Mucosa of rectum (tissue), 2 donors: ENCODE measurements around the gene VGLL4.

Source experiments
- H3K27ac ChIP-seq, 2 donors: one replicate each; pipeline ENCODE4 v1.7.0; 2013; ENCODE audit warnings: inconsistent platforms in 2 of 2, low read depth in 2 of 2, low read length in 2 of 2
- H3K27me3 ChIP-seq, 2 donors: one replicate each; pipeline ENCODE4 v1.7.0; 2013; ENCODE audit warnings: low read length in 2 of 2; ENCODE audit not compliant: control insufficient read depth in 2 of 2, insufficient read depth in 2 of 2
- H3K36me3 ChIP-seq, 2 donors: one replicate each; pipeline ENCODE4 v1.7.0; 2013; ENCODE audit warnings: low read length in 2 of 2; ENCODE audit not compliant: control insufficient read depth in 2 of 2, insufficient read depth in 2 of 2
- H3K4me1 ChIP-seq, 2 donors: one replicate each; pipeline ENCODE4 v1.7.0; 2013; ENCODE audit warnings: low read length in 2 of 2, mild to moderate bottlenecking in 1 of 2; ENCODE audit not compliant: control insufficient read depth in 2 of 2, insufficient read depth in 2 of 2
- H3K4me3 ChIP-seq, 2 donors: one replicate each; pipeline ENCODE4 v1.7.0; 2013; ENCODE audit warnings: low read length in 2 of 2
- H3K9ac ChIP-seq, 2 donors: one replicate each; pipeline ENCODE4 v1.7.0; 2013; ENCODE audit warnings: low read length in 2 of 2, low read depth in 1 of 2, mild to moderate bottlenecking in 1 of 2
- H3K9me3 ChIP-seq, 2 donors: one replicate each; pipeline ENCODE4 v1.7.0; 2013; ENCODE audit warnings: low read length in 2 of 2; ENCODE audit not compliant: control insufficient read depth in 2 of 2
- donor health status: healthy.
- donor health status: Normal muscosa, but diverticular disease.

The VGLL4 gene

DNA sequence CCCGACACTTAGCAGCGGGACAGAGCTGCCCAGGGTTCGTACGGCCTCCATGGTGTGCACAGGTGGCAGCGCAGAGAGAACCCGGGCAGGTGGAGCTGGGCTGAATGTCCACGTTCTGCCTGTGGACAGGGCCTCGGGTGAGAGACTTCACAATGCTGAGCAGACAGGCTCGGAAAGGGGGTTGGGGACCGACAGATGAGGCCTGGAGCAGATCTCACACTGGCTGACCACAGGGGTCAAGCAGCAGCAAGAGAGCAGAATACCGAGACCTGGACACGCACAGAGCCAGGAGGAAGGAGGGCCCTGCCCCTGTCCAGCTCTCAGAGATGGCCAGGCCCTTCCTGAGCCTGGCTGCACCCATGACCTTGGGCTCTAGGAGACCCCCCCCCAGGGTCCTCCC, 83.0 kb downstream of the VGLL4 start:
- Histone ChIP-seq H3K4me1 (peaks cover 9 to 10% of the 10 kb centered on the region in 2 donors), H3K4me3 (no peak overlapping the region), H3K27ac (no peak overlapping the region), H3K27me3 (no peaks in the 10 kb centered on the region), H3K36me3 (peaks cover 43 to 44% of the 10 kb centered on the region in 2 donors), H3K9ac (no peak overlapping the region), H3K9me3 (no peaks in the 10 kb centered on the region)

DNA sequence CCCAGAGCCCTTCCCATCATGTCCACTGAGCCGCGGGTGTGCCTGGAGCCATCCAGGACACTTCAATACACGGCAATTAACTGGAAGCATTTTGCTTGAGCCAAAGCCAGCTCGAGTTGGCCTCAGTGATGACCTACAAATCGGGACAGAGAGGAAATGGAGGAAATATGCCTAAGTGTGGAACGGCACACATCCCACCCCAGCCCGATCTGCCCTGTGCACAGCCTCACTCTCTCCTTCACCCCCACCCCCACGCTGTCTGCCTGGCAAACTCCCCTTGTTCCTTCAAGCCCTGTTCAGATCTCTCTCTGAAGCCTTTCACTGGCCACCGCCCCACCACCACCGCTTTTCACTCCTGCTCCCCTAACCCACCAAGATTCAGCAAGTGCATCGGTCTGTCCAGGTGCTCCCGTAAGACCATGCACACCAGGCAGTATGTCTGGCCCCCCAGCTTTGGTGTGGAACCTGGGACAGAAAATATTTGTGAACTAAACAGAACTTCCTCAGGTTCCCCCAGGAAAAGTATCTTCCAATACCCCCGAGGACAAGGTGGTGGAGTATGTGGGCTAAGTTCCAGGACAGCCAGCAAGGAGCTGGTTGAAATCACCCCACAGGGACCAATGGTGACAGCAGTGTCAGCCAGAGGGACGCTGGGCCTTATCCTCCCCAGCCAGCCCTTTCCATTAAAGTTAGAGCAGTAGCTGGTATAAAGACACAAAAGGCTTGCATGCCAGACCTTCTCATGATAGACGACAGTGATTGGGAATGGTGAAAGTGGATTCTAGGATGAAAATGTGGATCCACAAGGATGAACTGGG, 83.7 kb downstream of the VGLL4 start:
- Histone ChIP-seq H3K4me1 (peaks cover 9 to 10% of the 10 kb centered on the region in 2 donors), H3K9ac (no peak overlapping the region), H3K27me3 (no peaks in the 10 kb centered on the region), H3K4me3 (no peak overlapping the region), H3K27ac (no peak overlapping the region), H3K9me3 (no peaks in the 10 kb centered on the region), H3K36me3 (peaks cover 43 to 44% of the 10 kb centered on the region in 2 donors)

DNA sequence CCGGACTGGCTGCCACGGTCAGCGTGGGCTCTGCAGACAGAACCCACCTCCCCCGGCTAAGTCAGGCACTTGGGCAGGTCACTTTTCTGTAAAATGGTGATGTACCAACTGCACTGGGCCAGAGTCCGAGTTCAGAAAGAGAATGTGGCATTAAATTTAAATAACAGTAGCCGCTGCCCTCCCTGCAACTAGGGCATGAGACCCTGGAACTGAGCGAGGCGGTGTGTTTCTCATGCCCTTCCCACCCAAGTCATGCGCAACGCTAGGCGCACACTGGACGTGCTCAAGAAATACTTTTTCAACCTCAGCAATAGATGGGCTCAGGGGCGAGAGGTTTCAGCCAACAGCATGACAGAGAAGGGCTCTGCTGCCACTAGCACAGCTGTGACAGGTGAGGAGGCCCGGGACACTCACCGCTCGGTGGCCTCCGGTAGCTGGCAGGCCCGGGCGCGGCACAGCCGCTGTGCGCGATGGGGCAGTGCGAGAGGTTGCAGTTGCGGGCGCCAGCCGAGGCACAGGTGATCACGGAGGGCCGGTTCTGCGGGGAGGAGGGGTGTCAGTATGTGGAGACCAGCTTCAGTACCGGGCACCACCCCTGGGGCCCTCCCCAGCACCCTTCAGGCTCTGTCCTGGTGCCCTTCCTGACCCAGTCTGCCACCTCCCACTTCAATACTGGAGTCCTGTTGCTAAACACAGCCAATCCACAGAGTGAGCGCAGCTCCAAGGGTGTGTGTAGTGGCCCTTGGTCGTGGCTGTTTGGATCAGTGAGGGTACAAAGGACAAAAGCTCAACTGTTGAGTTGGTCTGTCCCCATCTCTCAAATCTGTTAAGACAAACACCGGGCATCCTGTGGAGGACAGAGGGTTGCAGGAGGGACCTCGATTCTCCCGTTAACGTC, 84.5 kb downstream of the VGLL4 start:
- Histone ChIP-seq H3K4me3 (no peak overlapping the region), H3K9me3 (no peaks in the 10 kb centered on the region), H3K9ac (no peak overlapping the region), H3K4me1 (peaks cover 9 to 10% of the 10 kb centered on the region in 2 donors), H3K27me3 (no peaks in the 10 kb centered on the region), H3K36me3 (peaks cover 40 to 45% of the 10 kb centered on the region in 2 donors), H3K27ac (no peak overlapping the region)

DNA sequence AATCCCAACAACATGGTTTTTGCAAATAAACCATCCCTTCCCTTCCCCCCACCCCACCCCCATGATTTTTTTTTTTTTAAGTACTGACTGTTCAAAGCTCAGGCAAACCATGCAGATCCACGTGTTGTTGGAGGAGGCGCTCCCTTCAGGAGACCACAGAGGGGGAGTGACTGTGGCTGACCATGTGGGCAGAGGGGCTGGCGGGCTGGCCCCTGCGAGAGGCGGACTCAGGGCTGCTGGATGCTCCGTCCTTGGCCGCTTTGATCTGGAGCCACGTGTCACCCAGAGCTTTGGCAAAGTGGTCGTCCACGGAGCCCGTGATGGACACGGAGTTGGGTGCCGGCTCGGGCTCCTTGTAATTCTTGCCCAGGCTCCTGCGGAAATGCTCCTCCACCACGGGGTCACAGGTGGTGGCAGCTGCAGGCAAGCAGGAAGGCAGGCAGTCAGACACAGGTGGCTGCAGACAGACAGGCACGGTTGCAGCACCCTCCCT, 85.3 kb downstream of the VGLL4 start:
- H3K4me1 ChIP-seq: peaks cover 9 to 11% of the 10 kb centered on the region in 2 donors
- no peak overlapping the region for H3K9ac ChIP-seq
- H3K4me3 ChIP-seq: no peak overlapping the region
- H3K36me3 ChIP-seq: peaks cover 35 to 40% of the 10 kb centered on the region in 2 donors
- H3K9me3 ChIP-seq: no peaks in the 10 kb centered on the region
- no peaks in the 10 kb centered on the region for H3K27me3 ChIP-seq
- H3K27ac ChIP-seq: no peak overlapping the region

DNA sequence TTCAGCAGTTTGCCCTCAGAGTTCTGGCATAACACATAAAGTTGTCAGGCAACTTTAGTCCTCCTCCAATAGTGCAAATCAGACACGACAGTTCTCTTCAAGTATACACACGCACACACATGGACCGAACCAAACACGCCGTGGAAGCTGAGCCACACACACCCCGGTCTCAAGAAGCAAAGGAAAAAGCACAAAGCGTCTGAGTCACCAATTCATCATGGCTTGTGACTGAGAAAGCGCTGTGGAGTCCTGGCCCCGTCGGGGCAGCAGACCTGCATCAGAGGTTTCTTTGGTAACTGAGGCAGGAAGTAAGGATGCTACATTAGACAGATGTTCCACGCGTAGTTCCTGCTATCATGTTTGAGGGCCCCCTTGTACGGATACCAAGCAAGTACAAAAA, 85.7 kb downstream of the VGLL4 start:
- H3K36me3 ChIP-seq: peaks cover 31 to 36% of the 10 kb centered on the region in 2 donors
- peaks cover 9 to 12% of the 10 kb centered on the region in 2 donors for H3K4me1 ChIP-seq

DNA sequence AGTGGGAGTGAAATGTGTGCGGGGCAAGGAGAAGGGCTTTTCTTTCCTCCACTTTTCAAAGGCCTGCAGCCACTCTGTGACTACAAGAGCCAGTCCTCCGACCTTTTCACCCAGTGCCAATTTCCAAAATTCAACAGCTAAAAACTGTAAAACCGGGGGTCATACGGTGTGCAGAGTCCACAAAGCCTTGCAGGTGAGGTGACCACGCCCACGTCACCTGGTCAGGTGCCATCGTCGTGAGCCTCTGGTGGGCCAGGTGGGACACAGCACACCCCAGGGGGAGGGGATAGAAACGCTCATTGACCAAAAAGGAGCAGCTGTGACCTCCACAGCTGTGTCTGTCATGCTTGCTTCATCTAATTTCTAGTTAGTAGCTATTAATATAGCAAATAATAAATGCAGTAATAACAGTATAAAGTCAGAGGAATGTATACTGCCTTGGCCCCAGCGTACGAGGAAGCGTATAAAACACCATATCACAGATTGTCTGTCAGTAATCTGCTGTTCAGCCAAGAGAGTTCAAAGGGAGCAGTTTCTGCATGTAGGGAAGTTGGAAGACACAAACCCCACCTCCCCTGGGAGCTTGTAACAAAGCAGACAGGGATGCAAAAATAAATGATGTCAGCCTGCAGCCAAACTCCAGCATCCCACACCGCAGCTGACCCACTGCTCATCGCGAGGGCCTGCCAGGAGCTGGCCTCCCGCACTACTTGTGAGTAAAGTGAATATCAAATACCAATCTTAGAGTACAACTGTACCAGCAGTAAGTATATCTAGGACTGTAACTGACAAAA, 86.7 kb downstream of the VGLL4 start:
- Histone ChIP-seq H3K9me3 (no peaks in the 10 kb centered on the region), H3K9ac (no peak overlapping the region), H3K4me3 (no peak overlapping the region), H3K27ac (no peak overlapping the region), H3K4me1 (peaks cover 7 to 9% of the 10 kb centered on the region in 2 donors), H3K36me3 (peaks cover 24 to 26% of the 10 kb centered on the region in 2 donors), H3K27me3 (no peaks in the 10 kb centered on the region)

More for the DNA sequence above, 85.7 kb downstream of the VGLL4 start:
- Histone ChIP-seq H3K27me3 (no peaks in the 10 kb centered on the region), H3K9me3 (no peaks in the 10 kb centered on the region), H3K9ac (no peak overlapping the region), H3K4me3 (no peak overlapping the region), H3K27ac (no peak overlapping the region)

DNA sequence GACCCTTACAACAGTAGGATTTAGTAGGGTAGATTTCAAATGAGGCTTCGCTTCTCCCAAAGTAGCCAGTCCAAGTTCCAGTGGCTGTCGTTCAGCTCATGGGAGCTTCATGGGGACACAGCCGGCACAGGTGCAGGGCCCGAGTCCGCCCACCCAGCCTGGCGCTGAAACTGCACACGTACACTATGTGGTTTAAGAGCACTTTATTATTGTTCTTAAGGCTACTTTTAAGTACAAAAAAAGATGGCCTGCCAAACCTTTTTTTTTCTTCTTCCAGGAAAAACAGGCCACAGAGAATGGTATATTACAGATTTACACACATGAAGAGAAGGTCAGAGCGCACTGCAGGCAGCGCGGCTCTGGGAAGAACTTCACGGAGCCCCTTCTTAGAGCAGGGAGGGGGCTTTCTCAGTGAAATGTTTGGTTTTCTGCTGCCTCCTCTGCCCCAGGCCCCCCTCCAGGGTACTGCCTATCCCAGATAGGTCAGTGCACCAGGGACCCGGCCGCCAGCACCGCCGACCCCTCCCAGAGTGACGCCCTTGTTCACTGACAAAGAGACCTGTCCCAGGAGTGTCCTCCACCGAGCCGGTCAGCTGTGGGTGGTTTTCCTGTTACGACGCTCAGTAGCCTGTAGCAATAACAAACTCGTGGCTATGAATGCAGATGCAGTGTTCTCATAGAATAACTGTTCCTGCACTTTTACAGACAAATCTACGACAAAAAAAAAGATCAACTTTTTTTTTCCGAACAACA, 87.7 kb downstream of the VGLL4 start:
- H3K9me3 ChIP-seq: no peaks in the 10 kb centered on the region
- no peak overlapping the region for H3K27ac ChIP-seq
- peaks cover 24 to 26% of the 10 kb centered on the region in 2 donors for H3K36me3 ChIP-seq
- no peaks in the 10 kb centered on the region for H3K27me3 ChIP-seq
- peaks cover 6 to 7% of the 10 kb centered on the region in 2 donors for H3K4me1 ChIP-seq
- H3K9ac ChIP-seq: no peak overlapping the region
- H3K4me3 ChIP-seq: no peak overlapping the region

DNA sequence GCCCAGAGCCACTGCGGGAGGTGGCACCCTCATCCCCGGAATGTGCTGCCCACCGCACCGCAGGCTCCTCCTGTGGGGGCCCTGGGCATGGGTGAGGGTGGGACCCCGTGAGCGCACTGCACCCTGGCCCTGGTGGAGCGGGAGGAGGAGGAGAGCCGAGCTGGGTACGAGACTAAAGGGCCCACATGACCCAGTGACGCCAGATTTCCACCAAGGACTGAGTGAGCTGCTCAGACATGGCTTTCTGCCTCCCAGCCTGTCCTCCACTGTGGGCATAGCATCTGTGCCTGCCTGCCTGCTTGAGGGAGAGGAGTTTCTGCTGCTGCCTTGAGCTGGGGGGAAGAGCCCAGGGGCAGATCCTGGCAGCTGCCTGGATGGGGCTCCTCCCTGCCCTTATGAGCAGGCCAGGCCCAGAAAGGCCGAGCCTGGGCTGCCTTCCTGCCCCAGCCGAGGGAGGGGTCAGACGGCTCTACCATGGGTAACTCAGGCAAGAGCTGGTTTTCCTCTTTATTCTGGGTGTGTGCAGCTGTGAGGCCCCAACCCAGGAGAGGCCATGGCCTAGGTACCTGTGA, 88.4 kb downstream of the VGLL4 start:
- Histone ChIP-seq H3K36me3 (peaks cover 24% of the 10 kb centered on the region in 2 donors), H3K27ac (no peak overlapping the region), H3K9ac (no peak overlapping the region), H3K4me1 (peaks cover 6 to 7% of the 10 kb centered on the region in 2 donors), H3K4me3 (no peak overlapping the region), H3K9me3 (no peaks in the 10 kb centered on the region), H3K27me3 (no peaks in the 10 kb centered on the region)

DNA sequence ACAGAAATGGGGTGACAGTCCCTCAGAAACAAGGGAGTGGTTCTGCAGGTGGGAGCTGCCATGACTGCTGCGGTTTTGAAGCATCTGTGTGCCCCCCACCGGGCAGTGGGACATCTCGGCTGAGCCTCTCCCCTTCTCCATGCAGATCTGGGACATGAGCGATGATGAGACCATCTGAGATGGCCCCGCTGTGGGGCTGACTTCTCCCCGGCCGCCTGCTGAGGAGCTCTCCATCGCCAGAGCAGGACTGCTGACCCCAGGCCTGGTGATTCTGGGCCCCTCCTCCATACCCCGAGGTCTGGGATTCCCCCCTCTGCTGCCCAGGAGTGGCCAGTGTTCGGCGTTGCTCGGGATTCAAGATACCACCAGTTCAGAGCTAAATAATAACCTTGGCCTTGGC, 89.0 kb downstream of the VGLL4 start:
- H3K27ac ChIP-seq: no peak overlapping the region
- no peaks in the 10 kb centered on the region for H3K9me3 ChIP-seq
- peaks cover 6 to 7% of the 10 kb centered on the region in 2 donors for H3K4me1 ChIP-seq
- no peaks in the 10 kb centered on the region for H3K27me3 ChIP-seq
- peaks cover 23 to 24% of the 10 kb centered on the region in 2 donors for H3K36me3 ChIP-seq
- no peak overlapping the region for H3K9ac ChIP-seq
- no peak overlapping the region for H3K4me3 ChIP-seq
